Stimulated activated CD8-positive, alpha-beta memory T cell treated with anti-CD3 and anti-CD28 coated beads, Interleukin-15, amount 100 ng/mL, for 4 hours (primary cell): ENCODE results near the gene PRODH.
"Not testable (repeated sequence)": the region's sequence is repeated elsewhere in the genome, so short reads cannot be mapped to it uniquely, and the experiment has no call there.

Experiments
- DNase-seq, 2 donors: peaks; one replicate each; pipeline ENCODE4 v3.0.0-alpha.2; 2020; ENCODE audit warnings: low read depth in 2 of 2

Gene PRODH

DNA sequence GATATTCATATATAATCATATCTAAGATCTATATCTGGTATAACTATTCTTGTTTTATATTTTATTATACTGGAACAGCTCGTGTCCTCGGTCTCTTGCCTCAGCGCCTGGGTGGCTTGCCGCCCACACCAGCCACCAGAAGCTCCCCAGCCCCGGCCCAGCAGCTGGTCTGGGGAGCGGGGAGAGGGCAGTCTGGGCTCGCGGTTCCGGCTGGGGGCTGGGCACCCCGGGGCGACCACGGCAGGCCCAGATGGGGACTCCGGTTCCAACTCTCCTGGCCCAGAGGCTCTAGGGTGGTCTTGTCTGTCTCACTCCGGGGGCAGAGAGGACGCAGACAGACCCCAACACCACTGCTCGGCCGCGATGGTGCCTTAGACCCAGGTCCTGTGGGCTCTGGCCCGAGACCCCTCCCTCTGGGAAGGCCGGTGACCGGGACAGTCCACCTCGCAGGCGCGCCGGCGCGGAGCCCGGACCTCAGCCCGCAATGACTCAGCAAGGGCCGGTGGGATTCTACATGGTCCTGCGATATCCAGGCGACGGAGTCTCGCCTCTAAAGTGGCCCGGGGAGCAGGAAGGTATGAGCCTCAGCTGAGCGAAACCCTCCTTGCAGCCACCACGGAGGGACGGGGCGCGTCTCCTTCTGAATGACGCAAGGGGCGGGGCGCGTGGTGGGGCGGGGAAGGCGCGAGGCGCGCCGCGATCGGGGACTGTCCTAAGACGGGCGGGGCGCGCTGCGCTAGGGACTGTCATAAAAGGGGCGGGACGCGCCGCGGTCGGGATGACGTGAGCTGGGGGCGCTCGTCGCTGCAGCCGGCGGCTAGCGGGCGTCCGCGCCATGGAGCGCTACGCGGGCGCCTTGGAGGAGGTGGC is 30.3 kb downstream of the PRODH start, which contains the start of gene DGCR6:
TSS of gene DGCR6 (plus strand) at position 781 of the 870 bp plus-strand sequence. CDS start at position 836, 55 bp downstream.
- DNase-seq: no peak

DNA sequence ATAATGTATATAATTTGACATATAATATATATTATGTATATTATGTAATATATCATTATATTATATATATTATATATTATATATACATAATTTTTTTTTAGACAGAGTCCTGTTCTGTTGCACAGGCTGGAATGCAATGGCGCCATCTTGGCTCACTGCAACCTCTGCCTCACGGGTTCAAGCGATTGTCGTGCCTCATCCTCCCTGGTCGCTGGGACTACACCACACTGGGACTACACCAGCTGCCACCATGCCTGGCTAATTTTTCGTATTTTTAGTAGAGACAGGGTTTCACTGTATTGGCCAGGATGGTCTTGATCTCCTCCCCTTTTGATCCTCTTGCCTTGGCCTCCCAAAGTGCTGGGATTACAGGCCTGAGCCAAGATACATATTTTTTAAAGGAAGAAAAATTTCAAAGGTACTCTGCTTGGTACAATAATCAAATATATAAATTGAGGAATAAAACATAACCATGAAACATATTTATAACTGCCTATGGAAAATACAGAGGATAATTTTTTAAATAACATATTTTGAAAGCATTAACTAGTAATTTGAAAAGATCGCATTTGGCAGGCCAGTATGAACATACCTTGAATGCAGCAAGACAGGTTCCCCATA is 39.9 kb downstream of the PRODH start:
- DNase-seq: not testable (repeated sequence)

DNA sequence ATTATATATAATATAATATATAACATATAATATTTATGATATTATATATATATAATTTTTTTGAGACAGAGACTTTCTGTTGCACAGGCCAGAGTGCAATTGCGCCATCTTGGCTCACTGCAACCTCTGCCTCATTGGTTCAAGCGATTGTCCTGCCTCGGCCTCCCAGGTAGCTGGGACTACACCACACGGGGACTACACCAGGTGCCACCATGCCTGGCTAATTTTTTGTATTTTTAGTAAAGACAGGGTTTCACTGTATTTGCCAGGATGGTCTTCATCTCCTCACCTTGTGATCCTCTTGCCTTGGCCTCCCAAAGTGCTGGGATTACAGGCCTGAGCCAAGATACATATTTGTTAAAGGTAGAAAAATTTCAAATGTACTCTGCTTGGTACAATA is 42.3 kb downstream of the PRODH start:
- DNase-seq: not testable (repeated sequence)

DNA sequence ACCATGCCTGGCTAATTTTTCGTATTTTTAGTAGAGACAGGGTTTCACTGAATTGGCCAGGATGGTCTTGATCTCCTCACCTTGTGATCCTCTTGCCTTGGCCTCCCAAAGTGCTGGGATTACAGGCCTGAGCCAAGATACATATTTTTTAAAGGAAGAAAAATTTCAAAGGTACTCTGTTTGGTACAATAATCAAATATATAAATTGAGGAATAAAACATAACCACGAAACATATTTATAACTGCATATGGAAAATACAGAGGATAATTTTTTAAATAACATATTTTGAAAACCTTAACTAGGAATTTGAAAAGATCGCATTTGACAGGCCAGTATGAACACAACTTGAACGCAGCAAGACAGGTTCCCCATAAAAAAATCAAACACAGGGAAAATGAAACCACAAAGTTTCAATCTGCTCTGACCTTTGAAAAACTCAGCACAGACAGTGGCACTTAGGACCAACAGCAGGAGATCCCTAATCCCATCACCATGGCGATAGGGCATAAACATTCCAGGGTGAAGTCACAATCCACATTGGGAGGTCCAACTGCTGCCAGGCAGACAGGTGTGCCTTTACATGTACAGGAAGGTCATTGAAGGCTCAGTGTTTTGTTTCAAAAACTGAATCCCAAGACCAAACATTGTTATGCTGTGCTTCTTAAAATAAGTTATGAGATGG is 45.4 kb downstream of the PRODH start:
- DNase-seq: not testable (repeated sequence)

DNA sequence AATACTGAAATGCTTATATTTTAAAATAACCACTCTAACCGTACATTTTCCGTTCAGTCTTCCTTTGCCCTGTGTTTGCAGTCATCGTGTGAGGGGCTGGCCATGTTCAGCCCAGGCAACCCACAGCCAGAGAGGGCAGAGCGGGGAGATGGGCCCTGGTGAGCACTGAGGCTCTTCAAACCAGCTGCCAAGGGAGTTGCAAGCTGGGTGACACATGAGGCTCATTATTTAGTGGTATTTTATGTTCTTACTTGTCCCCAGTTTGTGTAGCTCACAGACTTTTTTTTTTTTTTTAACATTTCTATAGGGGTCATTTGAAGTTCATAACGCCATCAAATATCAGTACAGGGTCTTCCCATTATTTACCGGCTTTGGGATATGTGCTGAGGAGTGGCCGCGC is 48.0 kb downstream of the PRODH start:
- DNase-seq: no peak

DNA sequence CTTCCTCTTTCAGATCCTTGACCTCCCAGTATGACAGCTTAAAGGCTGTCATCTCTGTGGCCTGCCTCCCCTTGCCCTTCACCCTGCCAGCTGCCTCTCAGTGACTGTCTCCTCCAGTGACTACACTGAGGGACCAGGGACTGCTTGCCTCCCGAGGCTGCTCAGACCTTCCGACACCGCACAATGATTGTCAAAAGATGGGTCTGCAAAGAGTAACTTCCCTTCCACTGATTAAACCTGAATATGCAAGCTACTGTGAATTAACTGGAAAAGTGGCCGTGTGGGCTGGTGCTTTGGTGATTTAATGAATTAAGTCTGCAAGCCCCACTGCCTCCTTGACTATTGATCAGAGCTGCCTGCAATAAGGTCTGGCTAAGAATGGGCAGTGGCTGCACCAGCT is 51.6 kb downstream of the PRODH start:
- not testable (repeated sequence) for DNase-seq

DNA sequence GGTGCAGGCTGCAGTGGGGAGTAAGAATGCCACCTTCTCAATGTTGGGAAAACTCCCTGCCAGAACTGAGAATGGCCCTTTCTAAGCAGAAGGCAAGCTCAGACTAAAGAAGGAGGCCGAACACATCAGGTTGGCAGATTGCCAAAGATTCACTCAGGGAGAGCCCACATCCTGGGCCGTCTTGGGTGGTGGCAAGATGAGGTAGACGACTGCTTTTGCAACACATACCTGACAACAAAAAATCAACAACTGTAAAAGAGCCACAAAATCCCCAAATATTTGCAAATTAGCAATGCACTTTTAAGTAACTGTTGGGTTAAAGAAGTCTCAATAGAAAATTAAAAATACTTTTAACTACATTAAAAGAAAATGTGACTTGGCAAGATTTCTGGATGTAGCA is 54.8 kb downstream of the PRODH start:
- peak; percentile 22 to 42 for DNase-seq
